Testis (tissue), 2 donors: ENCODE results near the gene ASL.

Source experiments
- POLR2A ChIP-seq: fragments of 450-650 bp; IDR thresholded peaks from one replicate; pipeline ENCODE4 v1.6.1; 2017; ENCODE audit warnings: antibody characterized with exemption, mild to moderate bottlenecking, moderate library complexity
- TF ChIP-seq, protein P1 (sequence below), 3 experiments: fragments of 450-650 bp in 2 of 3; fragments of 200-600 bp in 1 of 3; sonication (generic) in 1 of 3; IDR thresholded peaks; one replicate each; pipeline ENCODE4 v1.5.1; 2016 to 2019; ENCODE audit warnings: antibody characterized with exemption in 3 of 3, mild to moderate bottlenecking in 2 of 3, moderate library complexity in 1 of 3

GRCh38 chr7:66123175-66123528, 47.5 kb downstream of the ASL start:
- TF ChIP-seq, protein P1, sequence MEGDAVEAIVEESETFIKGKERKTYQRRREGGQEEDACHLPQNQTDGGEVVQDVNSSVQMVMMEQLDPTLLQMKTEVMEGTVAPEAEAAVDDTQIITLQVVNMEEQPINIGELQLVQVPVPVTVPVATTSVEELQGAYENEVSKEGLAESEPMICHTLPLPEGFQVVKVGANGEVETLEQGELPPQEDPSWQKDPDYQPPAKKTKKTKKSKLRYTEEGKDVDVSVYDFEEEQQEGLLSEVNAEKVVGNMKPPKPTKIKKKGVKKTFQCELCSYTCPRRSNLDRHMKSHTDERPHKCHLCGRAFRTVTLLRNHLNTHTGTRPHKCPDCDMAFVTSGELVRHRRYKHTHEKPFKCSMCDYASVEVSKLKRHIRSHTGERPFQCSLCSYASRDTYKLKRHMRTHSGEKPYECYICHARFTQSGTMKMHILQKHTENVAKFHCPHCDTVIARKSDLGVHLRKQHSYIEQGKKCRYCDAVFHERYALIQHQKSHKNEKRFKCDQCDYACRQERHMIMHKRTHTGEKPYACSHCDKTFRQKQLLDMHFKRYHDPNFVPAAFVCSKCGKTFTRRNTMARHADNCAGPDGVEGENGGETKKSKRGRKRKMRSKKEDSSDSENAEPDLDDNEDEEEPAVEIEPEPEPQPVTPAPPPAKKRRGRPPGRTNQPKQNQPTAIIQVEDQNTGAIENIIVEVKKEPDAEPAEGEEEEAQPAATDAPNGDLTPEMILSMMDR (IDR thresholded peaks at IDR 0.05), result no peak
- no peak for TF ChIP-seq POLR2A
